NCI-H748 treated with DMSO at 0.1 percent for 48 hours (cell line): ENCODE measurements around the gene PIK3R6.
"Not testable (repeated sequence)": the region's sequence is repeated elsewhere in the genome, so short reads cannot be mapped to it uniquely, and the experiment has no call there.

Experiments used
- DNase-seq: peaks from one replicate; lab custom pipeline; 2025; lab: John Stamatoyannopoulos, UW

Gene PIK3R6

DNA sequence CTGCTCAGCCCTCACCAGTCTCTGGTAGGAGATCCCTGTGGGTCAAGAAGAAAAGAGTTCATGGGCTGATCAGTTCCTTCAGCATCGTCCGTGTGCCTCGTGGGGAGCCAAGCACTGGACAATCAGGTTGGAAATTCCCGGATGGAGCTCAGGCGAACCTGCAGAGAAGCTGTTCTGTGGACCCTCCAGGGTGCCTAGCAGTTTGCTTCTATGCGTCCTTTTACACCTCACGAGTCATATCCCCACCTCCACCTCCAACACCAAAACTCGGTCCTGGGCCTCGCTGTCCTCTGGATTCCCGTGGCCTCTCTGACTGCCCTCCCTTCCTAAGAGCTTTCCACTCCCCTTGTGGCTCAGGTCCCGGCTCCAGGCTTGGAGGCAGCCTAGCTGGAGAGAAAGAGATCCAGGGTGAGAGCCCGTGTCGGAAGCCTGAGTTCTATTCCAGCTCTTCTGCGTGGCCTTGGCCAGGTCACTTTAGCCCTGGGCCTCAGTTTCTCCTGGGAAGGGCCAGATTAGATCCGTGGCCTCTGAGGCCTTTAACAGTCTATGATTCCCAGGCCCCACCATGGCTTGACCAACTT is 26.2 kb upstream of the PIK3R6 start:
- no peak for DNase-seq

DNA sequence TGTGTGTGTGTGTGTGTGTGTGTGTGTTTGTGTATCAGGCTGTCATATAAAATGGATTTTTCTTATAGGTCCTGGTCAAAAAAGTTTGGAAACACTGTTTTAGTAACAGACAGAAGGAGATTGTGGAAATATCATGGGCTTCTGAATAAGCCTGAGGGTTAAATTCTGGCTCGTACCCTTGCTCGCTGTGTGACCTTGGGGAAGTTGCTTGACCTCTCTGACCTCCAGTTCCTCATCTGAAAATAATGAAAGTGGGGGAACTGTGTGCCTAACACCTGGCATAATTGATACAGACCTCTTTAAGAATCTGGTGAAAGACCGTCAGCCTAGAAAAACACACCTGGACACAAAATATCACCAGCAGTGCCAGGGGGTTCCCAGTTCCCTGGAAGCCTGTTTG is 25.6 kb upstream of the PIK3R6 start:
- no peak for DNase-seq

DNA sequence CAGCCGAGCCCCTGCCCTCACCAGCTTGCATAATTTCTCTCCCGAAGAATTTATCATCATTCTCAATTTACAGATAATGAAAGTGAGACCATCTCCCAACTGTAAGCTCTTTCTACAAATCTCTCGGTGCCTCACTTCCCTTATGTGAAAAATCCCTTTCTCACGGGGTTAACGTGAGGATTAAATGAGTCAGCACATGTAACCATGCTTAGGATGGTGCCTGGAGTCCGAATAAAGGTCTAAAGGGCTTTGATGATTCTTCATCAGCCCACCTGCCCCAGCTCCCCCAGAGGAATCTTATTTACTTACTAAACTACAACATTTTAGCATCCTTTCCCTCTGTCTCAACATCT is 24.8 kb upstream of the PIK3R6 start:
- no peak for DNase-seq

DNA sequence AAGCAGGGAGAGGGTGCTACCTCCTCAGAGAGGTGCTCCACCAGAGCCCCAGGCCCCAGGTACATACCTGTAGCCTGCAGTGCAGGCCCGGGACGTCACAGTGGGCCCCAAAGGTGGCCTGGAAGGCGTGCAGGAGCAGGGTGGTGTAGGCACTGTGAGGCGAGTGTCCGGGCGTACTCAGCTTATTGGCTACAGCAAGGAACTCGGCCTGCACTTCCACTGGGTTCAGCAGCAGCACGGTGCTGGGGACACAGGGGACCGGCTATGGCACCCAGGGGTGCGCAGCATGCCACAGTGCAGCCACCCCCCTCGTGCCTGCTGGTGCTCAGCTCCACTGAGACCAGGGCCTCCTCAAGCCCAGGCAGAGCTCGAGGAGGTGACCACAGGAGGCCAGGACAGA is 23.2 kb upstream of the PIK3R6 start:
- DNase-seq = no peak

DNA sequence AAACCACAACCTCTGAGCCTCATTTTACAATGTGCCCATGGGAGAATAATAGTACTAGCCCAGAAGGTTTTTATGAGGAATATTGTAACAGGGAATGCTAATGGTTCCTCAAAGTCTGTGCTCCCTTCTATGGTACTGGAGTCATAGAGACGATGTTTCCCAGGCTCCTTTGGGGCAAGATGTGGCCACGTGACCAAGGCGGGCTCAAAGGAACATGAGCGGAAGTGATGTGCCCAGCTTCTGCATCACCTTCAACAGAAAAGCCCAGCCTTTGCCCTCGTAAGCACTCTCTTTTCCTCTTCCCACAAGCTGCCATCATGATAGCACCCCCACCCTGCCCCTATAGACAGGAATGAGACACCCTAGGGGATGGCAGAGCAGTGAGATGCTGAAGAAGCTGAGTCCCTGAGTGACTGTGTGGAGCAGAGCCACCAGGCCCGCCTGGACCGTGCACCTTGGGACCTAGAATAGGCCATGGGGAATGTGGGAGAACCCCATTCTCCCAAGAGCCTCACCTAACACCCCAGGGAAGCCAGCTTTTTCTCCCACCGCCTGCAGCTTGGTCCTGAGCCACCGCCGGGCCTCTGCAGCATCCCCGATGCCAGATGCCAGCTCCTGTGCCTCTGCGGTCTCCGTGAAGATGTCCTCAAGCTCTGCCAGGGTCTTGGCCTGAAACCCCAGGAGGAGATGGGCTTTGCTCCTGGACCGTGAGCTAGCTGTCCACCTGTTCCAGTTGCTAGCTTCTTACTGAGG is 22.2 kb upstream of the PIK3R6 start:
- no peak for DNase-seq

DNA sequence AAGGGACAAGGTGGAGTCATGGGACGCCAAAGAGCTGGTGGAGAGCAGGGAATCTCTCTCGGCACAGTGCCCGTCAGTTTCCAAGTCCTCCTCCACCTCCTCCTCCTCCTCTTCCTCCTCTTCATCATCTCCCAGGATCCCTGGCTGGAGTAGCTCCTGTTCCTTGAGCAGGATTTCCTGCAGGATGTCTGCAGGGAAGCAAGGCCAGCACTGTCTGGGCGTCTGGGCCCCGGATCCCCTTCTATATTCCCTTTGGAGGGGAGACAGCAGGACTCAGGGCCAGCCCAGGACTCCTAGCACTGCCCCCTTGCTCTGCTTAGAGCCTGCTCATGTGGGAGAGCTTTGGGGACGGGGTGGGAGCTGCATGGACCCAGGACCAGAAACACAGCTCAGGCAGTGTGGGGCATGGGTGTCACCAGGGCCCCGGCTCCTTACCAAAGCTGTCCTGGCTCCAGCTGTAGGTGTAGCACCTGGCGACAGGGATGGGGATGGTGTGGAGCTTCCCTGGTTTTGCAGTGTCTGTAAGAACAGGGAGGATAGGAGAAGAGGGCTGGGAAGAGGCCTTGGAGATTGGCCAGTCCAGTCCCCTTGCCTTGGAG is 21.3 kb upstream of the PIK3R6 start:
- DNase-seq = no peak

DNA sequence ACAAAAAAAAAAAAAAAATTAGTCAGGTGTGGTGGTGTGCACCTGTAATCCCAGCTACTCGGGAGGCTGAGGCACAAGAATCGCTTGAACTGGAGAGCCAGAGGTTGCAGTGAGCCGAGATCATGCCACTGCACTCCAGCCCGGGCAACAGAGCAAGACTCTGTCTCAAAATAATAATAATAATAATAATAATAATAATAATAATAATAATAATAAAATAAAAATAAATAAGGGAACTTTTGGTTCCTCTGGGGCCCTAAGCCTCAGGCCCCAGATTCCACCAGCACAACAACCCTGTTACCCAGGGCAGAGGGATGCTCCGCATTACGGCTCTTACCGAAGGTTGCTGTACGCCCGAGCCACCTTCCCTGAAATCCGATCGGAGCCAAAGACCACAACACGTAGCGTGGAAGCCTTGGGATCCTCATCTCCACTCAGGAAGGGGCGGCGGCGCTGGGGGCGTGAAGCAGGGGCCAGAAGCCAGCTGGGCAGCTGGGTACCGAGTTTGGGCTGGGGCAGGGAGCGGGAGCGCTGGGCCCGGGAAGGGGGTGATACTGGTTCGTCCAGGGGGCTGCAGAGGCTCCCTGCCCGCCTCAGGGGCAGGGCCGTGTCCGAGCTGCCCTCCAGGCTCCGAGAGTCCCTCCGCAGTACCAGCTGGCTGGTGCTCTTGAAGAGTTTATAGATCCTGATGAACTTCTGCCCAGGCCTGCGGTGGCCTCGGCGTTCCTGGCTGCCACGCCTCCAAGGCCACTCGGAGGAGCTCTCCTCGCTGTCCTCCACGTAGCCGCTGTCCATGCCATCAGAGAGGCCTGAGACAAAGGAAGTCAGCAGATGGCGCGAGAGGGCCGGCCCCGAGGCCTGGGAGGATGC is 20.6 kb upstream of the PIK3R6 start:
- no peak for DNase-seq

DNA sequence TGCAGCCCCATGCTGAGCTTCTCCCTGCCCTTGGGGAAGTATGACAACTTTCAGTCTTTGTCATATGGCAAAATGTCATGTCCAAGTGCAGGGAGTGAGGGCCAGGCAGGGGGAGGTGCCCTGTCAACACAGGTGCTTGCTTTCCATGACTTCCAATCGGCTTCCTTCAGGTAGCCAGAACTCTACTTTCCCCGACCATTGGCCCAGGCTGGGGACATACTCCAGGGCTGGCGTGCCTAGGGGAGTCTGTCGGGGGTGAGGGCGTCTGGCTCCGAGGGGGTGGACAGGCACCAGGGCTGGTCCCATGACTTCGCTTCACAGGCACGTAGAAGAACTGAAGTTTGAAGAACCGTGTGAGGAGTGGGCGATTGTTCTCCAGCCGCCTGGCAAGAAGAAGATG is 19.8 kb upstream of the PIK3R6 start:
- DNase-seq = no peak

DNA sequence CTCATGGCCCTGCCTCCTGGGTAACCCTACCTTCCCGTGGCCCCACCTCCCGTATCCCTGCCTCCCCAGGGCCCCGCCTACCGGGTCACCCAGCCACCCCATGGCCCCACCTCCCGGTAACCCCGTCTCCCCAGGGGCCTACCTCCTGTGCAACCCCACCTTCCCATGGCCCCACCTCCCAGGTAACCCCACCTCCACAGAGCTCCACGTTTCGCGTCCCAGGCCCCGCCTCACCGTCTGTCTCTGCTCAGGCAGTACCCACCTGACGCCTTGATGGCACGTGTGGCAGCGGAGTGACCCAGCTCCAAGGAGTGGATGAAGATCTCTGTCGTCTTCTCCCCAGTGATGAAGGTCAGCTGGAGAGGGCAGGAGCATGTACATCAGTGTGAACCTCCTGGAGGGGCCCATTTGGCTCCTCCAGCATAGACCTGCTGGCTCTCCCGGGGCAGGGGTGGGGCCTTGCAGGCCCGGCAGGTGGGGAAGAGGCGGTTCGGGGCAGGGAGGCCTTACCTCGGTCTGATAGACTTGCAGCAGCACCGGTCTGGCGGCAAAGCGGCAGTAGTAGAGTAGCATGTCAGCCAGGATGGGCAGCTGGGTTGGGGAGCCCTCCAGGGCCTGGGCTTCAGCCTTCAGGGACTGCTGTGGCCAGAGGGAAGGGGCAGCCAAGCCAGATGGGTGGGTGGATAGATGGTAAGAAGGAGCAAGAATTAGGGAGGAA is 18.7 kb upstream of the PIK3R6 start:
- no peak for DNase-seq

DNA sequence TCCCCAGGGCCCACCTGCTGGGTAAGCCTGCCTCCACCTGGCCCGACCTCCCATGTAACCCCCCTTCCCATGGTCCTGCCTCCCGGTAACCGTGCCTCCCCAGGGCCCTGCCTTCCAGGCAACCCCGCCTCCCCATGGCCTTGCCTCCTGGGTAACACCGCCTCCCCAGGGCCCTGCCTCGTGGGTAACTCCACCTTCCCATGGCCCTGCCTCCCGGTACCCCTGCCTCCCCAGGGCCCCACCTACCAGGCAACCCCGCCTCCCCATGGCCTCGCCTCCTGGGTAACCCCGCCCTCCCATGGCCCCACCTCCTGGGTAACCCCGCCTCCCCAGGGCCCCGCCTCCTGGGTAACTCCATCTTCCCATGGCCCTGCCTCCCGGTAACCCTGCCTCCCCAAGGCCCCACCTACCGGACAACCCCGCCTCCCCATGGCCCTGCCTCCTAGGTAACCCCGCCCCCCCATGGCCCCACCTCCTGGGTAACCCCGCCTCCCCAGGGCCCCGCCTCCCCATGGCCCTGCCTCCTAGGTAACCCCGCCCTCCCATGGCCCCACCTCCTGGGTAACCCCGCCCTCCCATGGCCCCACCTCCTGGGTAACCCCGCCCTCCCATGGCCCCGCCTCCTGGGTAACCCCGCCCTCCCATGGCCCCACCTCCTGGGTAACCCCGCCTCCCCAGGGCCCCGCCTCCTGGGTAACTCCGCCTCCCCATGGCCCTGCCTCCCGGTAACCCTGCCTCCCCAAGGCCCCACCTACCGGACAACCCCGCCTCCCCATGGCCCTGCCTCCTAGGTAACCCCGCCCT is 17.9 kb upstream of the PIK3R6 start:
- not testable (repeated sequence) for DNase-seq

DNA sequence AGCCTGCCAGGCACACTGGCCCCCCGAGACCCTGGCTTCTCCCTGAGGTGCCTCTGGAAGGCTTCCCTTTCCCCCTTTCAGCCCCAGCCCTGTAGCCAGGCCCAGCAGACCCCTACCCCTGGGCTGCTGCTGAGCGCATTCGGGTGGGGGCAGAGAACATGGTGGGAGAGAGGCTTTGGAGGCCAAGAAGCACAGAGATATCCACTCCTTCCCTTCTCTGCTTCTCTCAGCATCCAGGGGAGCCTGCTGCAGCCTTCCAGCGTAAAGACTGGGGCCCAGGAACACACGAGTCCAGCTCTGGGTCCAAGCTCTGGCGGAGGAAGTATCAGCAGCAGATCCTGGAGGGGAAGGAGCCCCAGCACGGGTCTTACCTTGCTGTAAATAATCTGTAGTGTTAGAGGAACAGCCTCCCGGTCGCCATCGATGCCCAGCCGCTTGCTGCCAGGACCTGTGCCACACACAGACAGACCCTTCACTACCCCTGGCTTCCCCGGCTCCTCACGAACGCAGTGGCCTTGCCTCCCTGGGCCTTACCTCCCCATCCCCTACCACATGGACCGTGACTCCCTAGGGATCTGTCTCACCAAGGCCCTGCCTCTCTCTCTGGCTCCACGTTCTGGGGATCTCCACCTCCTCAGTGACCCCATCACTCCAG is 17.0 kb upstream of the PIK3R6 start:
- DNase-seq = no peak

DNA sequence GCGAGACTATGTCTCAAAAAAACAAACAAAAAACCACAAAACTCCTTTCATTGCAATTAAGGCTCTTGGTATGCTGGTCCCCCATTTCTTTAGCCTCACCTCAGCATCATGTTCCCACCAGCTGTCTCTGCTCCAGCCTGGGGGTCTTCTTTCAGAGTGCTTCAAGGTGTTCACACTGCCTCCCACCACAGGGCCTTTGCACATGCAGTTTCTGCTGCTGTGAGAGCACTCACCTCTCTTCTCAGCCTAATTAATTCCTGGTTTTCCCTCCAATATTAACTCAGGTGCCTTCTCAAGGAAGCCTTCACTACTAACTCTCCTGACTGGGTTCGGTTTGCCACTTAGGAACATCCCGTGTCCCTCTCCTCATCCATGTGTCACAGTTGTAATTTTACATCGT is 15.9 kb upstream of the PIK3R6 start:
- DNase-seq = no peak

DNA sequence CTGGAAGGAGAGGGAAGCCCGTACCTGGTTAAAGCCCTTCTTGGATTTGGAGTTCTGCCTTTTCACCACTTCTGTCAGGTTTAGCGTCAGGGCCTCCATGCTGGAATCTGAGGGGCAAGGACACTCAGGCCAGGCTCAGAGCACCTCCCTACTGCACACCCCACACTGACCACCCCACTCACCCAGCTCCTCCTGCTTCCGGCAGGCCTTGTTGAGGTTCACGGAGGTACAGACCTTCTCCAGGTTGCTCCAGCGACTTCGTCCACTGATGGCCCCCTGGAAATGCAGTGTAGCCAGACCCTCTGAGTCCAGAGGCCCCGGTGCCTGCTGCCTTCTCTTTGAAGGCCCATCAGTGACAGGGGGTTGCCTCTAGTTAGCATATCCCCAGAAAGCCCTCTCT is 14.1 kb upstream of the PIK3R6 start:
- no peak for DNase-seq

DNA sequence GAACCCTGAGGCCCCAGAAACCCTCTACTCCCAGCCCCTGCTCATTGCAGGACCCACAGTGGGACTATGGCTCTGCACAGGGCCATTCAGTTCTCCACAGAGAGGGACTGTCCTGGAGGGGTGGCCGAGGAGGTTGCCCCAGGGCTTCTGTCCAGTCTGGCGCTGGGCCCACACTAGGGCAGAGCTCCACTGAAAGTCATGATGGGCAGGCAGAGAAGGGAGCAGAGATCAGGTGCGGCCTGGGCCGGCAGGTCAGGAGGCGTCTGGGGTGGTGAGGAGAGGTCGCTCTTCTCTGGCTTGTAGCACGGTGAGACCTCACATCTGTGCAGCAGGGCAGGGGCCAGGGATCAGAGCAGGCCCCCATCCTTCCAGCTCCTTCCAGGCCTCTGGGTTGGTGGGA is 13.0 kb upstream of the PIK3R6 start:
- no peak for DNase-seq

DNA sequence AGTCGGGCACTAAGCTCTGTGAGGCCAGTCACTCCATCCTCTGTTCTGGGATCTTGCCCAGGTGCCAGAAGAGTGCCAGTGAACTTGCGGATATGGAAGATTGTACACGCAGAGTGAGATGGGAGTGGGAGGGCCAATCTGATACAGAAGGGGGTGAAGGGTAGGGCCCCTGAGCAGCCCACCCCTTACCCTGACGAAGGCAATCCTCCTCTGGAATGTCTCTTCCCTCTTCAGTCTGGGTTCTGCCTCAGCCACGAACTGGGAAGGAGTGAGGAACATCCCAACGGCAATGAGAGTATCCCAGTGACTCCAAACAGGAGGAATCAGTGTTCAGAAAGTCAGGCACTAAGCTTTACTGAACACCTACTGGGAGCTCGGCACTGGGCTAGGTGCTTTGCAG is 11.9 kb upstream of the PIK3R6 start:
- DNase-seq = no peak

DNA sequence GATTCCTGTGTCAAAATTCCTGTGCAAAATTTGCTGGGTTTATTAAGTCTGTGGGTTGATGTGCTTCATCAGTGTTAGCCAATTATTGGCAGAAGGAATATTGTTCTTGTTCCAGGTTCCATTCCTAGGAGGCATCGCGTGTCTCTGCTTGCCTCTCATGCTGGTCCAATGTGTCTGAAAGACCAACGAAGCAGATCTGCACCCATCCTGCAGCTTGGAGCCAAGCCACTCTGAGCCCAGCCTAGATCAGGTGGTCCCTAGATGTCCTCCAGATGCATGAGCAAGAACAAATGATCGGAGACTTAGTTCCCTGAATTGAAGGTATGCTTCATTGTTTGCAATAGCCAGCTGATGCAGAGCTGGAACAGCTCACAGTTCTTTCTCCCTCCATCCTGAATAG is 10.5 kb upstream of the PIK3R6 start:
- DNase-seq = no peak

DNA sequence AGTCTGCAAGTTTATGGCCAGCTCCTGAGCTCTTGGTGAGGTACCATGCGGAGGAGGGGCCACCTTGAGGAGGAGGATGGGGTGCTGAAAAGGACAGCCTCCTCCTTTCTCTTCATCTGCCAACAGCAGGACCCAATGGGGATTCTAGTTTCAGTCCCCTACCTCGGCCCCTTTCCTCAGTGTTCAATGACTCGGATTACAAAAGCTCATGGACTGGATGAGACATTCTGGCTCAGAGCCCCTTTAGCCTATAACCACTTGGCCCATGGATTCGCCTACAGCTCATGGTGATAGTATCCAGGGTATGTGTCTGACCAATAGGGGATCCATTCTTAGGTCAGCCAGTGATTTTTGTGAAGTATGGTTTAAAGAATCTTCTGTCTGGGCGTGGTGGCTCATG is 8.5 kb upstream of the PIK3R6 start:
- DNase-seq = no peak

DNA sequence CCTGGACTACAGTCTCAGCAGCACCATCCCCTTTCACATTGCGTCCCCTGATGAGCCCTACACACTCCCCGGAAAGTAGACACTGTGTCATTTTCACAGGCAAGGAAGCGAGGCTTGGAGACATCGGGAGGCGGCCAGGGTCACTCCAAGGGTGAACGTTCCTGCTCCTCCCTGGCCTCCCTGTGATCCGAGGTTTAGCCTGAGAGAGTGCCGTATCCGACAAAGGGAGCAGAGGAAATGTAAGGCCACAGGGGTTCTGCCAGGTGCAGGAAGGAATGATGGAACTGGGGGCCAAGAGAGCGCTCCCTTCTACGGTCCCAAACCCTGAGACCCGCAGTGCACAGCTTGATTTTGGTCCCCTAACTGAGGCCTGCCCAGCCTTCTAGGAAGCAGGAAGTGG is 8.0 kb upstream of the PIK3R6 start:
- no peak for DNase-seq

DNA sequence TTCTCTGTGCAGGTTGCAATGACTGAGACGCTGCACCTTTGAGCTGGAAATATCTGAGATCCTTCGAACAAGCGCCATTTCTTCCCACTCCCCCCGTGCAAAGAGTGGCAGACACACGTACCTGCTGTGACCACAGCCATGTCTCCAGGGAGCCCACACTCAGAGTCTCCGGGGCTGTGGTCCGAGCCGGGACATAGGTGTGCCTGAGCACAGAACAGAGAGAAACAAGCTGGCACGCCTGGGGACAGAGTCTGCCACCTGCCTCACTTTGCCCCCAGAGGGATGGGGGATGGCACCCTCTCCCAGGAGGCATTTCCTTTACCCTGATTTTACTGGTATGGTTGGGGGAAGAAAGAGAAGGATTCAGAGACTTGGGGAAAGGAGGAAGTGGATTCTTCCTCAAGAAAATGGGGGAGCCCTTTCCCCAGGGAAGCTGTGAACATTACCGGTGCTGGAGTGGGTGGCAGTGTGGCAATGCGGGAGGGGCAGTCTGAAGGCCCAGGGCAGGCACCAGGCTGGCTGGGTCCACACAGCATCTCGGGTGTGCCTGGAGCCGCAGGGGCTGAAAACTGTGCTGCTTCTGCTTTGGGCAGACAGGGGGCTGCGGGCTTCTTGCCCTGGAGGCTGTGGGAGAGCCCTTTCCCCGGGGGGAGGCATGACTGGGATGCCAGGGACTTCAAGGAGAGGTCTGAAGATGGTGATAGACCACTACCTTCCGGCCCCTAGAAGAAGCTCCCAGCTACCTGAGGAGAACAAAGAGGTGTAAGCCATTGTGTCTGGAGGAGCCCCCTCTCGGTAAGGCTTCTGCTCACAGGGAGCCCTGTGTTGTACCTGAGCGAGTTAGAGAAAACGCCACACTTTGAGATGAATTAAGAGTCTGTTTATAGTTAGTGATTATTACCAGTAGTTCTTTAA is 6.6 kb upstream of the PIK3R6 start:
- no peak for DNase-seq
